ENCODE results near the gene PPFIBP2. TPM values are rescaled to one million over a fixed set of nuclear protein-coding genes. Genes with fewer than 3 reads are reported as not detected.

Gene PPFIBP2
- total RNA-seq, 4 donors from 2014 or later, result 28.1 to 61.1 (median 49.4) TPM

DNA sequence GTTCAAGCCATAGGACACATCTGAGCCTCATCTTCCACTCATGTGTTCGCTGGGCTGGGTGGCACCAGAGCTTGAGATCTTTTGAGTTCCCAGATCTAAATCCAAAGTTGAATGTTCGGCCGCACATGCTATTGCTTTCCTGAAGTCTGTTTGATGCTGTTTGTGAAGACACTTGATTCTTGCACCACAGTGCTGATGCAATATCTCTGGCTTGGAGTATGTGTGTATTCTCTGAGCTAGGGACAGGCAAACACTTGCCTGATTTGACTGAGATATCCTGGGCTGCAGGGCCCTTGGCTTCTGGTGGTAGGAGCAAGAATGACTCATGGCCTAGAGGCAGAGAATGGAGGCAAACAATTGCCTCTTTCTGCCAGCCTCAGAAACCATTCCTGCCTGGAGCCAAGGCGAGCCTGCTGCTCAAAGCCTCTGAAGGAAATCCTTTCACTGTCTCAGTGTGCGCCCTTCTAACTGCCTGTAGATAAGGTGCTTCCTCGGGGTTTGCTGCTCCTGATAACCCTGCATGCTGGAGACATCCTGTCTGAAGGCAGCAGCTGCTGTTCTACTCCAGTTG is 86.5 kb downstream of the PPFIBP2 start:
- Histone ChIP-seq H3K4me3 (no peak overlapping the region), H3K9me3 (no peaks in the 10 kb centered on the region), H3K27ac (peak overlapping the region; percentile 55 to 88 (median 66)), H3K36me3 (peaks cover 0 to 19% (median 0%) of the 10 kb centered on the region in 3 donors), H3K27me3 (no peaks in the 10 kb centered on the region), H3K4me1 (peaks cover 25 to 99% (median 32%) of the 10 kb centered on the region in 3 donors)
- no peak for DNase-seq
- intact Hi-C loops (cut with DNase I), result no loop called here
- WGBS, 2 donors, result 41 to 43% methylated on average over 3 to 6 of the region's 6 CpGs
- TF ChIP-seq, protein P1, sequence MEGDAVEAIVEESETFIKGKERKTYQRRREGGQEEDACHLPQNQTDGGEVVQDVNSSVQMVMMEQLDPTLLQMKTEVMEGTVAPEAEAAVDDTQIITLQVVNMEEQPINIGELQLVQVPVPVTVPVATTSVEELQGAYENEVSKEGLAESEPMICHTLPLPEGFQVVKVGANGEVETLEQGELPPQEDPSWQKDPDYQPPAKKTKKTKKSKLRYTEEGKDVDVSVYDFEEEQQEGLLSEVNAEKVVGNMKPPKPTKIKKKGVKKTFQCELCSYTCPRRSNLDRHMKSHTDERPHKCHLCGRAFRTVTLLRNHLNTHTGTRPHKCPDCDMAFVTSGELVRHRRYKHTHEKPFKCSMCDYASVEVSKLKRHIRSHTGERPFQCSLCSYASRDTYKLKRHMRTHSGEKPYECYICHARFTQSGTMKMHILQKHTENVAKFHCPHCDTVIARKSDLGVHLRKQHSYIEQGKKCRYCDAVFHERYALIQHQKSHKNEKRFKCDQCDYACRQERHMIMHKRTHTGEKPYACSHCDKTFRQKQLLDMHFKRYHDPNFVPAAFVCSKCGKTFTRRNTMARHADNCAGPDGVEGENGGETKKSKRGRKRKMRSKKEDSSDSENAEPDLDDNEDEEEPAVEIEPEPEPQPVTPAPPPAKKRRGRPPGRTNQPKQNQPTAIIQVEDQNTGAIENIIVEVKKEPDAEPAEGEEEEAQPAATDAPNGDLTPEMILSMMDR (IDR thresholded peaks at IDR 0.05), result no peak
- no peak for TF ChIP-seq POLR2A (IDR thresholded peaks at IDR 0.05)

DNA sequence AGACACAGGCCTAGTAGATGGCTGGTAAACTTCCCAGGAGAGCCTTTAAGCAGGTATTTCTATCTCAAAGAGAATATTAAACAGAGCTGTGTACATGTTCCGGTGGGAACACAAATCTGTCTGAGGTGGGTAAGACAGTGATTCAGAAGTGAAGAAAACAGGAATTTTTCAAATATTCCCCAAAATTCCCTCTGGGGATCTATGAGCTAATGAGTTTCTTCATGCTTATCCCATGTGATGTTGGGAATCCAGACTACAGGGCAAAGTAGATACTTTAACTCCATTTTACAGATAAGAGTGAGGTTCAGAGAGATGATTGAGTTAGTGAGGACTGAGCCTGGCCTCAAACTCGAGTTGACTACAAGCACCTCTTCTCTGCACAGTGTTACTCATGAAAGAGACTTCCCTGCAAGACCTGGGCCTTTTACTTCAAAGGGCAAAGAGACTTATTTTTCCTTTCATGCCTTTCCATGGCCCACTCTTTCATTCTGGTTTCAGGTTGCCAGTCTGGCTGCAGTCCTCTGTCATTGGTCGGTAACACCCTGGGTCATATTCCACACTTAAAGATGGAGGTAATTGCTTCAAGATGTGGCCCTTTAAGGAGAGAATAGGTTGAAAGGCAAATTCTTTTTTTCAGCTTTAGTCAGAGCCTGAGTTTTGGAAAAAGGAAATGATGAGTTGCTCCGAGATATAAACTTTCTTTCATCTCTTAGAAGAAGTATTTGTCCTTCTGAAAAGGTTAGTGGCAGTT is 89.4 kb downstream of the PPFIBP2 start:
- H3K9me3 ChIP-seq, result no peaks in the 10 kb centered on the region
- H3K27me3 ChIP-seq, result no peaks in the 10 kb centered on the region
- peaks cover 15 to 83% (median 24%) of the 10 kb centered on the region in 3 donors for H3K4me1 ChIP-seq
- H3K27ac ChIP-seq, result peak overlapping the region in 1 of 4 donors; percentile 39
- WGBS, 2 donors, result 74 to 83% methylated on average over 4 of the region's 4 CpGs
- H3K36me3 ChIP-seq, result peaks cover 0 to 13% (median 0%) of the 10 kb centered on the region in 3 donors
- no peak for TF ChIP-seq POLR2A (IDR thresholded peaks at IDR 0.05)
- TF ChIP-seq, protein P1 (IDR thresholded peaks at IDR 0.05), result no peak
- no peak for DNase-seq
- intact Hi-C loops (cut with DNase I), result no loop called here
- no peak overlapping the region for H3K4me3 ChIP-seq

DNA sequence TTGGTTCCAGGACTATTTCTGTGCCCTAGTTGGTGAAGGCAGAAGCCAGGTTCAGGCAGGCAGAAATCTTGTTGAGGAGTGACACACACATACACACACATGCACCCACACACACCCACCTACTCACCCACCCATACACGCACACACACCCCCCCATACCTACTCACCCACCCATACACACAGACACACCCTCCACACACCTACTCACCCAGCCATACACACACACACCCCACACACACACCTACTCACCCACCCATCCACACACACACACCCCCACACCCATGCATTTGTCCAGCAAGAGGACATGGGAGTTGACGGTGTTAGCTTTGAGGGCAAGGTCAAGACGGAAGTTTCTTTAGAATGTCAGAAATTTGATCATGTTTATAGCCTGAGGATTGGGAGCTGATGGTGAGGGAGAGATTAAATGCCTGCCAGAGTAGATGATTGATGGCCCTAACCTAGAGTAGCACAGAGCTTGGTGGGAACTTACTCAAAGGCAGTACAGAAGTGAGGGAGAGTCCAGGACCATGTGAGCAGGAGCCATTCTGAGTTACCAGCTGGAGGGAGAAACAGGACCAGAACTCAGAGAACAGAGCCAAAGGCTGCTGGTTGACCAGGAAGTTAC is 90.6 kb downstream of the PPFIBP2 start:
- peak overlapping the region in 1 of 4 donors; percentile 39 for H3K27ac ChIP-seq
- intact Hi-C loops (cut with DNase I), result no loop called here
- H3K27me3 ChIP-seq, result no peaks in the 10 kb centered on the region
- 39 to 61% methylated on average over 3 of the region's 3 CpGs for WGBS, 2 donors
- peaks cover 0 to 13% (median 0%) of the 10 kb centered on the region in 3 donors for H3K36me3 ChIP-seq
- no peak overlapping the region for H3K4me3 ChIP-seq
- TF ChIP-seq POLR2A (IDR thresholded peaks at IDR 0.05), result no peak
- TF ChIP-seq, protein P1 (IDR thresholded peaks at IDR 0.05), result no peak
- DNase-seq, result no peak
- peaks cover 11 to 83% (median 24%) of the 10 kb centered on the region in 3 donors for H3K4me1 ChIP-seq
- H3K9me3 ChIP-seq, result no peaks in the 10 kb centered on the region

DNA sequence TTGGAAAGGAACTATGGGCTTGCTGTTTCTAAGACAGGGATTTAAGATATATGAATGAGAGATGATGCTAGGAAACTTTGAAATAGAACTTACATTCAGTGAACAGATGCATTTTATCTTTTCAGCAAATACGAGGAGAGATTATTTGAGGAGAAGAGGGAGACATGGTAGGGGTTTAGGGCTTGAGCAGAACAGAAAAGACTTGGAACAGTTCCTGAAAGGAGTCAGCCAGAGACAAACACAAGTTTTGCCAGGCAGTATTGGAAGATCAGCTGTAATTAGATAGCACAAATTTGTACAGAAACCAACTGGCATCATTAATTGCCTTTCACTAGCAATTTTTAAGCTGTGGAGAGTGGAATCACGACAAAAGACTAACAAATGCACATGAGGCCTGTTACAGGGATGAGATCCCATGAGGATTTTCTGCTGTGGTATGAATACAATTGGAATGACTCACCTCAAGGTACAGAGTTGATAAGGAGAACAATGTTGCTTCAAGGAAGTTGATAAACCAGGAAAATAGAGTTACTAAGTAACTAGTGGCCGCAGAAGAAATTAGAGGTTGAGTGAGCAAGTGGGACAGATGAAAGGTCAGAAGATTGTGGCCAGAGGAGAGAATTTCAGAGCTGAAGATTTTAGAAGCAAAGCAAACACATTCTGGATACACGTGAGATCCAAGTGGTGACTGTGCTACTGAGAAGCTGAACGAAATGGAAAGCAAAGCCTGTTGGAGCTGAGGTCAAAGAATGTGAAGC is 91.6 kb downstream of the PPFIBP2 start:
- peaks cover 10 to 81% (median 19%) of the 10 kb centered on the region in 3 donors for H3K4me1 ChIP-seq
- H3K9me3 ChIP-seq, result no peaks in the 10 kb centered on the region
- intact Hi-C loops (cut with DNase I), result no loop called here
- no peaks in the 10 kb centered on the region for H3K27me3 ChIP-seq
- peaks cover 0 to 19% (median 0%) of the 10 kb centered on the region in 3 donors for H3K36me3 ChIP-seq
- no peak for DNase-seq
- 51 to 58% methylated on average over 5 of the region's 5 CpGs for WGBS, 2 donors
- no peak overlapping the region for H3K4me3 ChIP-seq
- TF ChIP-seq POLR2A (IDR thresholded peaks at IDR 0.05), result no peak
- TF ChIP-seq, protein P1 (IDR thresholded peaks at IDR 0.05), result no peak
- peak overlapping the region in 1 of 4 donors; percentile 39 for H3K27ac ChIP-seq

Data from esophagus squamous epithelium (tissue), 5 donors.